ENCODE results near the gene FLOT2.
A peak's percentile ranks its signal among the peaks of the same experiment; 100 is the strongest.

The FLOT2 gene

DNA sequence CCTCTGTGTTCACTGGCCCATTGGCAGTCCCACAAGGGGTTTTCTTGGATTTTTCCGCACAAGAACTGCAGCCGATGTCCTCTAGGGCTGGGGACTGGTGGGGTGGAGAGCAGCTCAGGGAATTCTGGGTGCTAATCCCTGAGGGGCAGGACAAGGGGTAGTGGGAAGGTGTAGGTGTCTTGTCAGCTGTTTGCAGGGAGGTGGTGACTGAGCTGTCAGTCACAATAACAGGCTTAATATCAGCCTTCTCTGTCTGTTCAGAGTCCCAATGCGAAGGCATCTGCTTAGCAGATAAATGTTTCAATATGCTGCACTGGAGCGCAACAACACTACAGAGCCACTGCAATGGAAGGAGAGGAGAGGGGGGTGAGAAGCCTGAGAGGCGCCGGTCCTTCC, 15.4 kb upstream of the FLOT2 start:
- no peak overlapping the region for H3K4me3 ChIP-seq (ENCODE audit: low read depth, low read length)
- in situ Hi-C loops (cut with HindIII; ENCODE audit: low pct_ligation_motif_present, low sequenced_read_pairs) = no loop called here
- H3K27ac ChIP-seq = no peak overlapping the region
- peaks cover 98% of the 10 kb centered on the region for H3K36me3 ChIP-seq (replicated peaks)
- no peak for DNase-seq
- H3K27me3 ChIP-seq (replicated peaks) = no peaks in the 10 kb centered on the region
- TF ChIP-seq, protein P1, sequence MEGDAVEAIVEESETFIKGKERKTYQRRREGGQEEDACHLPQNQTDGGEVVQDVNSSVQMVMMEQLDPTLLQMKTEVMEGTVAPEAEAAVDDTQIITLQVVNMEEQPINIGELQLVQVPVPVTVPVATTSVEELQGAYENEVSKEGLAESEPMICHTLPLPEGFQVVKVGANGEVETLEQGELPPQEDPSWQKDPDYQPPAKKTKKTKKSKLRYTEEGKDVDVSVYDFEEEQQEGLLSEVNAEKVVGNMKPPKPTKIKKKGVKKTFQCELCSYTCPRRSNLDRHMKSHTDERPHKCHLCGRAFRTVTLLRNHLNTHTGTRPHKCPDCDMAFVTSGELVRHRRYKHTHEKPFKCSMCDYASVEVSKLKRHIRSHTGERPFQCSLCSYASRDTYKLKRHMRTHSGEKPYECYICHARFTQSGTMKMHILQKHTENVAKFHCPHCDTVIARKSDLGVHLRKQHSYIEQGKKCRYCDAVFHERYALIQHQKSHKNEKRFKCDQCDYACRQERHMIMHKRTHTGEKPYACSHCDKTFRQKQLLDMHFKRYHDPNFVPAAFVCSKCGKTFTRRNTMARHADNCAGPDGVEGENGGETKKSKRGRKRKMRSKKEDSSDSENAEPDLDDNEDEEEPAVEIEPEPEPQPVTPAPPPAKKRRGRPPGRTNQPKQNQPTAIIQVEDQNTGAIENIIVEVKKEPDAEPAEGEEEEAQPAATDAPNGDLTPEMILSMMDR (IDR thresholded peaks at IDR 0.05; ENCODE audit: low read depth, low read length, missing control alignments) = no peak

DNA sequence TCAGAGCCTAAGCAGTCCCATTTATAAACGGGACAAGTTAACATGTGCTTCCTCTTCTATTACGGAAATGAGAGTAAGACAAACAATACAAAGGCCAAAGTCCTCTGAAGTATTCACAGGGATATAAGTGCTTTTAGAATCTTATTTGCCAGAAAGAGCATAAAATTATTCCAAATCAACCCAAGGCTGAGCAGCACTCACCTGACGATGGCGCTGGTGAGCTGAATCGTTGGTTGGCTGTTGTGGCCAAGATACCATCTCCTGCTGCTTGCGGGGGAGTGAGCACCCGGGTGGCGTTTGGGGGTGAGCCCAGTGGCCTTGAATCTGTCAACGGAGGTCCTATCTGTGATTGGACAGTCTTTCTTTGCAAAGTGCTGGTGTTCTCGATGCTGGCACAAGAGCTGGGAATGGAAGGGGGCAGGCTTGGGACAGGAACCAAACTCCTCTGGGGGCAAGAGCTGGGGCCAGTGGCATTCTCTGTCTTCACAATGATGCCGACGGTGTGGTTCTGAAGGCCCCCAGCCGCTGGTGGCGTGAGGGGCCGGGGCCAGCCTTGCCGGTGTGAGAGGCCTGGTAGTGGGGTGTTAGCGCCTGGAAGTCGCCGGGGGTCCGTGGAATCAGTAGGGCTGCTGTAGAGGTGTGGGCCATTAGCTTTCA, 14.9 kb upstream of the FLOT2 start:
- H3K36me3 ChIP-seq (replicated peaks) = peaks cover 98% of the 10 kb centered on the region
- TF ChIP-seq, protein P1 (IDR thresholded peaks at IDR 0.05; ENCODE audit: low read depth, low read length, missing control alignments) = peak; percentile 55
- no peak overlapping the region for H3K4me3 ChIP-seq (ENCODE audit: low read depth, low read length)
- in situ Hi-C loops (cut with HindIII; ENCODE audit: low pct_ligation_motif_present, low sequenced_read_pairs) = no loop called here
- H3K27me3 ChIP-seq (replicated peaks) = no peaks in the 10 kb centered on the region
- no peak for DNase-seq
- no peak overlapping the region for H3K27ac ChIP-seq

DNA sequence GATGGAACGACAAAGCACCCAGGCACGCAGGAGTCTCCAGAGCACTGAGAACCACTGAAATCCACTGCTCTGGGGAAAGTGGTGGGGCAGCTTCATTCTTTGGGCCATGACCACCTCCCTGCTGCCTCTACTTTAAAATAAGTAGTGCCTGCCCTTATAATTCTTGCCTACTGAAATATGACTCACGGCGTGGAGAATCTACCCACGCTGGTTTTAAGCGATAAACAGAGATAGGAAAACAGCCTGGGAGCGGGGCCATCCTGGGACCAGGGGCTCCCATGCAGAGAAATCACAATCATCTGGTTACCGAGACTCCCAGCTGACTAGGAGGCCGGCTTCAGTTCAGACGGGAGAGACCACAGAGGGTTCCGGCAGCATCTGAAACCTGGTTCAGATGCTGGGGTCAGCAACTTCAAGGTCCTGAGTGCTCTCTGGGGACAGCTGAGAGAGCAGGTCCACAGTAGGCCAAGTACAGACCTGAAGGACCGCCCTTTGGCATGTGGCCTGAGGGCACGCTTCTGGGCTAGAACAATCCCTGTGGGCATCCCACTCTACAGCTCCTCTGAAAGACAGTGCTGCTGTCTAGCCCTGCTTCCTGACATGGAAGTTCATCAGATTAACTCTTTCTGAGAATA, 14.0 kb upstream of the FLOT2 start:
- H3K36me3 ChIP-seq (replicated peaks) = peaks cover 96% of the 10 kb centered on the region
- H3K27ac ChIP-seq = no peak overlapping the region
- TF ChIP-seq, protein P1 (IDR thresholded peaks at IDR 0.05; ENCODE audit: low read depth, low read length, missing control alignments) = no peak
- in situ Hi-C loops (cut with HindIII; ENCODE audit: low pct_ligation_motif_present, low sequenced_read_pairs) = no loop called here
- no peak for DNase-seq
- no peak overlapping the region for H3K4me3 ChIP-seq (ENCODE audit: low read depth, low read length)
- no peaks in the 10 kb centered on the region for H3K27me3 ChIP-seq (replicated peaks)

DNA sequence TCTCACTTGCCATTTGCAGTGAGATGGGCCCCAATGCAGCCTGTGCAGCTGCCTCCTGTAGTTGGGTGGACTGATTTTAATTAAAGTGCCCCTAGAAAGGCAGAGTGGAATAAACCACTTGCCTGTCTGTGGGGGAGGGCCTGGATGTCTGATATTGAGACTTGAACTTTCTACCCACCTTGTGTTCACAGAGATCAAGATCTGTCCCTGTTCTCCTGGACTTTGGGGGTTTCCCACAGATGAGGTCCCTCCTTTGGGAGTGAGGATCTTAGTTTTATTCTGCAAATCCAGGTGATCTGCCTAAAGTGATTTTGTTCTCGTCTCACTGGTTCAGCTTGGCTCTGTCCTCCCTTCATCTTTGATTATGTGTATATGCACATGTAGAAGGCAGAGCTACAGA, 13.0 kb upstream of the FLOT2 start:
- no peak overlapping the region for H3K4me3 ChIP-seq (ENCODE audit: low read depth, low read length)
- TF ChIP-seq, protein P1 (IDR thresholded peaks at IDR 0.05; ENCODE audit: low read depth, low read length, missing control alignments) = no peak
- H3K27ac ChIP-seq = no peak overlapping the region
- in situ Hi-C loops (cut with HindIII; ENCODE audit: low pct_ligation_motif_present, low sequenced_read_pairs) = no loop called here
- DNase-seq = no peak
- H3K36me3 ChIP-seq (replicated peaks) = peaks cover 92% of the 10 kb centered on the region
- H3K27me3 ChIP-seq (replicated peaks) = no peaks in the 10 kb centered on the region

DNA sequence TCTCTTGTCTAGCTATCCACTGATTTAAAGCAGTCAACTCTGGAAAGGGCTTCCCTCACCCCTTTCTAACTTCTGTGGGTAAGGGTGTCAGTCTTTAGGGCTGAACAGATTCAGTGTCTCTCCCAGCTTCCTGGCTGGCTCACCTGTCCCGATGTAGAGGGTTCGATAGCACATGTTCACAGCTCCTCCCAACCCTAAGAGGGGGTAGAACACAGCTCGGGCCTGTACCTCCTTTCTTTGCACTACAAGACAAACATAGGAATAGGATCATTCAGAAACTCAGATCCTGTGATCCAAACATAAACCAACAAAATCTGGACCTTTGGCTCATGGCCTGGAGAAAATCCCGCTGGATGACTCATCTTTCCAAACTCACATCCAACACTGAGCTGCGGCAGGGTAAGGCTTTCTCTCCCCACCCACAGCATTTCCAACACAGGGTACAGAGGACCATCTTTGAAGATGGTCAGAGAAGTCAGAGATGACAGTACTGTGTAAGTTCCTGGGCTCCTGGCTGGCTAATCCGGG, 11.2 kb upstream of the FLOT2 start:
- Histone ChIP-seq H3K36me3 (replicated peaks) (peaks cover 76% of the 10 kb centered on the region), H3K4me3 (ENCODE audit: low read depth, low read length) (no peak overlapping the region), H3K27ac (no peak overlapping the region), H3K27me3 (replicated peaks) (no peaks in the 10 kb centered on the region)
- TF ChIP-seq, protein P1 (IDR thresholded peaks at IDR 0.05; ENCODE audit: low read depth, low read length, missing control alignments) = no peak
- peak; percentile 31 for DNase-seq
- in situ Hi-C loops (cut with HindIII; ENCODE audit: low pct_ligation_motif_present, low sequenced_read_pairs) = no loop called here
